ENCODE measurements around the gene SPDYE3.

- TF ChIP-seq FOXK2 (IDR thresholded peaks at IDR 0.05) (no peak), CAMTA2 (CRISPR knock-in tag; IDR thresholded peaks at IDR 0.05; ENCODE audit: borderline replicate concordance) (no peak), ZNF747 (CRISPR knock-in tag; IDR thresholded peaks at IDR 0.05; ENCODE audit: borderline replicate concordance) (no peak), E2F5 (CRISPR knock-in tag; conservative IDR thresholded peaks at IDR 0.05) (no peak), ZNF407 (CRISPR knock-in tag; IDR thresholded peaks at IDR 0.05; ENCODE audit: not compliant biosample characterization) (no peak), HDAC2 (CRISPR knock-in tag; IDR thresholded peaks at IDR 0.05) (no peak), POLR2A (IDR thresholded peaks at IDR 0.05; ENCODE audit: insufficient read depth in 1 of 2, low read depth in 2 of 2, low read length in 2 of 2) (peak in 1 of 2 experiments; percentile 25; a peak in 1 of 4 replicates), NPAS2 (CRISPR knock-in tag; IDR thresholded peaks at IDR 0.05; ENCODE audit: borderline replicate concordance) (no peak), CTCF (CRISPR knock-in tag; IDR thresholded peaks at IDR 0.05) (no peak), MBNL3 (CRISPR knock-in tag; conservative IDR thresholded peaks at IDR 0.05) (no peak)
Measured at GRCh38 chr7:100371561-100372171, 64.2 kb downstream of the SPDYE3 start.

Data from HepG2 (cell line).